GM21825 (cell line): ENCODE data around the gene MICU1.
"Not testable (repeated sequence)": the region's sequence is repeated elsewhere in the genome, so short reads cannot be mapped to it uniquely, and the experiment has no call there.

Source experiments
- ATAC-seq: cut with Tn5 transposase; IDR thresholded peaks from one replicate; pipeline ENCODE4 v1.9.1; 2021; ENCODE audit warnings: mild to moderate bottlenecking, moderate library complexity; ENCODE audit not compliant: unreplicated experiment

Gene MICU1

DNA sequence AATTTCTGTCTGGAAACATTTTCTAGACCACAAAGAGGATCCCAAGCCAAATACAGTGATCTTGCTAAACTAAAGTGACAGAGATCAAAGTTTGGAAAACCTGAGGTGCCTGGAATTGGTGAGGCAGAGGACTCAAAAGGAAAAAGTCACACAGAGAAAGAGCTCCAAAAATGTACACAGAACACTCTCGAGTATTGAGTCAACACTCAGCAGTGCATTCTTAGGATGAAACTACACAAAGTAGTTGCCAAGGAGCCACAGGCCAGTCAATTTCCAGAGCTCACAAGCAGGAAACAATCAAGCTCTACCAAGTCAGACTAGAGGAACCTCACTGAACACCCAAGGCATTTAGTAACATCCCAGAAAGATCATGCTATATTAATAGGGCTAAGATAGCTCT is 61.3 kb downstream of the MICU1 start:
- no peak for ATAC-seq

DNA sequence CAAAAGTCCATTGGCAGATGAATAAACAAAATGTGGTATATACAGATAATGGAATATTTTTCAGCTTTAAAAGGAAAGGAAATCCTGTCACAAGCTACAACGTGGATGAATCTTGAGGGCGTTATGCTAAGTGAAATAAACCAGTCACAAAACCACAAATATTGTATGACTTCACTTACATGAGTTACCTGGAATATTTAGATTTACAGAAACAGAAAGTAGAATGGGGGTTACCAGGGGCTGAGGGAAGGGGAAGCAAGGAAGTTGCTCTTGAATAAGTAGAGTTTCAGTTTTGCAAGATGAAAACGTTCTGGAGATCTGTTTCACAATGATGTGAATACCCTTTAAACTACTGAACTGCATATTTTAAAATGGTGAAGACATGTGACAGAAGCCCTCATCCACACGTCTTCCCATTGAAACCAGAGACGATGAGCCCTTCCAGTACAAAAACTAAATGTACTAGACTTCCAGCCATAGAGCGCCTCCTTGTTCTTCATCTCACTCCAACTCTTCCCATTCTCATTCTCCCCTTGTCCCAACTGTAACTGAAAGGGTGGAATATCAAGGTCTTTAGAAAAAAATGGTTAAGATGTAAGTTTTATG is 62.4 kb downstream of the MICU1 start:
- ATAC-seq = peak; percentile 72

DNA sequence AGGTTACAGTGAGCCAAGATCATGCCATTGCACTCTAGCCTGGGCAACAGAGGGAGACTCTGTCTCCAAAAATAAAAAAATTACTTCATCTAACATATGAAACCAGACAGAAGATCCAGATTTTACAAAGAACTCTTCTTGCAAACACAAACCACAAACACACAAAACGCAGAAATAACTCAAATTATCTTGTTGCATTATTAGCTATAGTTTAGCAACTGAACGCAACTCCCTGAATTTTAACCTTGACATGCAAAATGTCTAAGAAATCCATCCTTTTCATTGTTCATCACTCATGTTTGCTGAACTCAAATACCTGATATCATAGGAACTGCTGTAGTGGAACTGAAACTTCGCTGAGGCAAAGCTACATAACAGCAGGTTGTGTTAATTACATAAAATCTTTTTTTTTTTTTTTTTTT is 64.1 kb downstream of the MICU1 start:
- peak; percentile 54 for ATAC-seq

DNA sequence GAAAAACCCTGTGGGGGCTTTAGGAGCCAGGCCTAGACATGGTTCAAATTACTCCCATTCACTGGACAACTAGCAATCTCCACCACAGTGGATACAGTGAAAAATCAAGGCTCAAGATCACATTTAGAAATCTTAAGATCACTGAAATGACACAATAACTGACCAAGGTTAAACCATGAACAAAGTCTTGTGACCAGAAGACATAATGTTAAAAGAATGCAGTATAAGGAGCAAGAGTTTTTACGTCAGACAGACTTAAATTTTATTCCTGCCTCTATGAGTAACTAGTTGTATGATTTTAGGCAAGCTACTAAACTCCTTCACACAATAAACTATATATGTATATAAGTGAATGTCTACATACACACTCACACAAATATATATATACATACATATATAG is 68.5 kb downstream of the MICU1 start:
- ATAC-seq = no peak

DNA sequence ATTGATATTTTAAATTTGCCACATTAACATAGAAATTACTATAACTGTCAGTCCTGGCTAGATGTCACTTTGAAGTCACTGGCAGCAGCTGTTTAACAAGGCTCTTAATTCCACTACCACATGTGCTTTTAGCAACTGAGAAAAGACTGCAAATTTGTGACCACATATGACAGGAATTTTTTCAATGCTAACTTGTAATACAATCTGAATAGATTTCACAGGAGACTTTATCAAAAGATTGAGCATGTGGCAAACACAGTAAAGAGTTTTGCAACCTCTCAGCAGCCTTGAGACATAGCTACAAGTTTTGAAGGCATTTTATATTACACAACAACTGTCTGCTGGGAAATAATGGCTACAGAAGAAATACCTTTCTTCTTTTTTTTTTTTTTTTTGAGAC is 73.0 kb downstream of the MICU1 start:
- no peak for ATAC-seq

DNA sequence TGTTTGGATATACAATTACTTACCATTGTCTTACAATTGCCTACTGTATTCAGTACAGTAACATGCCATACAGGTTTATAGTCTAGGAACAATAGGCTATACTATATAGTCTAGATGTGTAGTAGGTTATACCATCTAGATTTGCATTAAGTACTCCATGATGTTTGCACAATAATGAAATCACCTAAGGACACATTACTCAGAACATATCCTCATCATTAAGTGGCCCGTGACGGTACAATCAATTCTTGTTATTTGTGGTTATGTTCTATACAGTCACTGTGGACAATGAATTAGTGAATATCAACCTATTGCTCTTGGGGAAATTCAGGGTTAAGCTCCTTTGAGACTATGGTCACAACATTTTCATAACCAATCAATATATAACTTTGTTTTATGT is 75.6 kb downstream of the MICU1 start:
- no peak for ATAC-seq

DNA sequence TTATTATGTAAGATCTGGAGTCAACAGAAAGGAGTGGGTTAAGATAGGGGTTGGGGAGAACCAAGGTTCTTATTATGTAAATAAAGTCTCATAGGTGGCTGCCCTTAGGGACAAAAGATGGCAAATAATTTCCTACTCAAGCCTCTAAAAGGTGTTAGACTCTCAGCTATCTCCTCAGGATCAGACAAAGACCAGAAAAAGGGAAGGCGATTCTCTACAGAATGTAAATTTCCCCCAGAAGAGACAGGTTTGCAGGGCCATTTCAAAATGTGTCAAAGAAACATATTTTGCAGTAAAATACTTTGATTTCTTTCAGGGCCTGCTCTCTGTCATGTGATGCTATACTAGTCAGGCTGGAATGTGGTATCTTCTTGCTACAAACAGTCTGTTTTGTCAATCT is 80.3 kb downstream of the MICU1 start:
- no peak for ATAC-seq

DNA sequence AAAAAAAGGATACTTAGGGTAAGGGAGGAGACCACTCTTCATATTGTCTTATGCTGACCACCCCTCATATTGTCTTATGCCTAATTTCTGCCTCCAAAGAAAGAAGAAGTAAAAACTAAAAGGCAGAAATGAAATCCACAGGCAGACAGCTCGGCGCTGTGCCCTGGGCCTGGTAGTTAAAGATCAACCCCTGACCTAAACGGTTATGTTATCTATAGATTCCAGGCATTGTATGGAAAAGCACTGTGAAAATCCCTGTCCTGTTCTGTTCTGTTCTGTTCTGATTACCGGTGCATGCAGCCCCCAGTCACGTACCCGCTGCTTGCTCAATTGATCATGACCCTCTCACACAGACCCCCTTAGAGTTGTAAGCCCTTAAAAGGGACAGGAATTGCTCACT is 82.0 kb downstream of the MICU1 start:
- ATAC-seq = not testable (repeated sequence)

DNA sequence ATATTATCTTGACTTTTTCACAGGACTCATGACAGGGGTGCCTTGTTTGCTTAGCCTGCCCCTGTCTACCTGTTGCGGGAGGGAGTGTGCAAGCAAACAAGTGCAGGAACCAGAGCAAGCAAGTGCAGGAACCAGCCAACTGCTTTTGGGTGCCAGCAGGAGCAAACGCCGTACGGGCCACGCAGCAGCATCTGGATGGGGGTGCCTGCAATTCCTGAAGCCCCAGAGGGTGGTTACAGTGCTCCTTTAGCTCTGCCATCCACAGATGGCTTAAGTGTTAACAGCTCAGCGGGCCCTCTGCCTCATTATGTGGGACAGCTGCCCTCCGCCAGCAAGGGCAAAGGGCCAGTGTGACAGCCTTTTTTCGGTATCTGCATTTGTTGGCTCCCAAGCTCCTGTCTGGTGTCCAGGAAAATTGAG is 83.5 kb downstream of the MICU1 start:
- no peak for ATAC-seq

DNA sequence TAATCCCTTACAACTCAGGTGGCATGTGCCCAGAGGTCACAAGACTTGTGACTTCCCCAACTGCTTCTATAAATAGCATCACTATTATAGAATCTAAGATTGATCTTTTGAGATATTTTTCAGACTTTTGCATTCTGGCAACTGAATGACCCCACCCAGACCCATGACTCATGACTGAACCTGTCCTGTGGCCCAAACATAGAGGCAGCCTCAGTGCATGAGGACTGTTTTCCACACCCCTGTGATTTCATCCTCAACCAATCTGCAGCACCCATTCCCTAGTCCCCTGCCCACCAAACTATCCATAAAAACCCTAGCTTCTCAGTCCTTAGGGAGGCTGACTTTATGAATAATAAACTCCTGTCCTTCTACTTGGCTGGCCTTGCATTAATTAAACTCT is 84.5 kb downstream of the MICU1 start:
- no peak for ATAC-seq

DNA sequence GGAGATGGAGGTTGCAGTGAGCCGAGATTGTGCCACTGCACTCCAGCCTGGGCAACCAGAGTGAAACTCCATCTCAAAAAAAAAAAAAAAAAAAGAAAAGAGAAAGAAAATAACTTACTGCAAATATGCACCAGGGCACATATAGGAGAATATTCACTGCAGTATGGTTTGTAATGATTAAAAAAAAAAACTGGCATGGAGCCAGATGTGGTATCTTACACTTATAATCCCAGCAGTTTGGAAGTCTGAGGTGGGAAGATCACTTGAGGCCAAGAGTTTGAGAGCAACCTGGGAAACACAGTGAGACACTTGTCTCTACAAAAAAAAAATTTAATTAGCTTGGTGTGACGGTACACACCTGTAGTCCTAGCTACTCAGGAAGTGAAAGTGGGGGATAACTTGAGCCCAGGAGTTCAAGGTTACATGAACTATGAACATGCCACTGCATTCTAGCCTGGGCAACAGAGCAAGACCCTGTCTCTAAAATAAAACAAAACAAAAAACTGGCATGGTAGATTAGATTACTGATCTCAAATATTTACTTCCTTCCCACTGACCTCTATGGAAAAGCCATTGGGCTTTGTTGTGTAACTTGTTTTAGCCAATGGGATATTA is 85.6 kb downstream of the MICU1 start:
- ATAC-seq = no peak

DNA sequence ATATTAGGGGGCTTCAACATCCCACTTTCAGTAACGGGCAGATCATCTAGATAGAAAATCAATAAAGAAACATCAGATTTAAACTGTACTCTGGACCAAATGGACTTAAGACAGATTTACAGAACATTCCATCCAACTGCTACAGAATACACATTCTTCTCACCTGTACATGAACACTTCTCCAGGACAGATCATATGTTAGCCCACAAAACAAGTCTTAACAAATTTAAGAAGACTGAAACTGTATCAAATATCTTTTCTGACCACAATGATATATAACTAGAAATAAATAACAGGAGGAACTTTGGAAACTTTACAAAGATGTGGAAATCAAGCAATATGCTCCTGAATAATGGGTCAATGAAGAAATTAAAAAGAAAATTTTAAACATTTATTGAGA is 86.7 kb downstream of the MICU1 start:
- no peak for ATAC-seq

DNA sequence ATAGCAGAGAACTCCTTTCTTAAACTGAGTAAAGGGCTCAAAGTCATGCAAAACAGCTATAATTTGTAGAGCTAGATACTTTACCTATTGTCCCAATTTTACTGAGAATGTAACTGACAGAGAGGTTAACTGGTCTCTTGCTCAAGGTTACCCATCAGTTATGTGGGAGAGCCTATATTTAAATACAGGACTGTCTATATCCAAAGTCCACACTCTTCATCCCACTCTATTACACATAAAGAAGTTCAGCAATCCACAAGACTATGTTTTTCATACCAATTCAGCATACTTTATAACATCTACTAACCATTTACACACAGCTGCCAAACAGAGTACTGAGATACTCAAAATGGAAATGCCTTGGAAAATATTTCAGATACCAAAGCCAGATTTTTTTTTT is 100.2 kb downstream of the MICU1 start:
- ATAC-seq = no peak

DNA sequence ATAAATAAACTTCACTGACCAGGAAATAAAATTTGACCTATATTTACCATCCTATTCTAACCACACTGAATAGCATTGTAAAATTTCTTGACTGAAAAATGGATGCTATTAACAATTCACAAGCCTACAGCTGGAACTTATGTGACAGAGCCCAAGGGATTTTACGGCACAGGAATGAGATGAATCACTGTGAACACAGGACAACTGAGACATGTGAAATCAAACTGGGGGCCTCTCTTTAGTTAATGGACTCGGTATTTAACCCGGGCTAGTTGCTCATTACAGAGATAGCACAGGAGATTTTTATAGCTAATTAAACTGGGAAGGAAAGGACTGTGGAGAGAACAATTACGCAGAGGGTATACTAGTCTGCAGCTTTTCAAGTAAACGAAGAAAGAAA is 100.6 kb downstream of the MICU1 start:
- no peak for ATAC-seq

DNA sequence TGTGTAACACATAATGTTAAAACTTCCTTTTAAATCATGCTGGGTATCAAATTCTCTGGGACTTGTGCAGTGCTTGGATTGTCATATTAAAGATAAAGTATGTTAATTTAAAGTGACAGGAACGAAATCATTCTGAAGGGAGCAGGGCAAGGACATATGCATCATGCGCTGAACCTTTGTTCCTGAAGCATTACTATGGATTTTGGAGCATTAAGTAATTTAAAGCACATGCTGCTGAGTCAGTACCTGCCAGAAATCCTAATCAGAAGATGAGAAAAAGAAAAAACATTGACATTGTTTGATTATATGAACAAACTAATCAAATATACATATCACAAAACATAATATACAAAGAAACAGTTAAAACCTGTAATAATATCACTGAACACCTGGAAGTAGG is 101.4 kb downstream of the MICU1 start:
- no peak for ATAC-seq

DNA sequence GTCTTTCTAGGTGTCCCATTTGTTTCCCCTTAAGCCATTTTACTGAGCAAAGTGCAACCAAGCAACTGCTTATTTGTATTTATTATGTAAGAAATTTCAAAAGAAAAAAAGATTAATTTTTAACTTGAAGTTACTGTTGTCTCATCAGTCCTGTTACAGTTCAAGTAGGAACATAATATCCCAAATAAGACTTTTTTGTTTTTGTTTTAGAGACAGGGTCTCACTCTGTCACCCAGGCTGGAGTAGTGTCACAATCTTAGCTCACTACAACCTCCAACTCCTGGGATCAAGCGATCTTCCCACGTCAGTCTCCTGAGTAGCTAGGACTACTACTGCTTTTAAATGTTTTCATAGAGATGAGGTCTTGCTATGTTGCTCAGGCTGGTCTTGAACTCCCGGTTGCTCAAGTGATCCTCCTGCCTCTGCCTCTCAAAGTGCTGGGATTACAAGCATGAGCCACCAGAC is 101.9 kb downstream of the MICU1 start:
- no peak for ATAC-seq

DNA sequence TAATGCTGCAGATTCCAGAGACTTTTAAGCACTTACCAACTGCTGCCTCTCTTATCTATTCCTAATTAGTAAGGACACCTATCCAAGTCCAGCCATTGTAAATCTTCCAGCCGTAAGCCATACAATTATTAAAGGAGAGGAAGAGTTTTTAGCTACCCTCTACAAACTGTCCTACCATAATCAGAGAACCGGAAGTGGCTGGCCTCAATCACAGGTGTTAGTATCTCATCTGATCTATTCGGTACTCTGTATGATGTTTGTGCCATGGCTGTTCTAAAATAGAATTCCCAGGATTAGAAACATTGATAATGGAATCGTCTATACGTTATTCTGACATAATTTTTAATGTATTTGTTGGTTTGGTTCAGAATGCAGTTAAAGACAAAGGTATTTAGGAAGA is 102.8 kb downstream of the MICU1 start:
- ATAC-seq = no peak

DNA sequence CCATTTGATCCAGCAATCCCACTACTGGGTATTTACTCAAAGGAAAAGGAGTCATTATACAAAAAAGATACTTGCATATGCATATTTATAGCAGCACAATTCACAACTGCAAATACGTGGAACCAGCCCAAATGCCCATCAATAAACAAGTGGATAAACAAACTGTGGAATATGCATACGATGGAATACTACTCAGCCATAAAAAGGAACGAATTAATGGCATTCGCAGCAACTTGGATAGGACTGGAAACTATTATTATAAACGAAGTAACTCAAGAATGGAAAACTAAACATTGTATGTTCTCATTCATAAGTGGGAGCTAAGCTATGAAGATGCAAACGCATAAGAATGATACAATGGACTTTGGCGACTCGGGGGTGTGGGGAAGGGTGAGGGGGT is 108.6 kb downstream of the MICU1 start:
- no peak for ATAC-seq

DNA sequence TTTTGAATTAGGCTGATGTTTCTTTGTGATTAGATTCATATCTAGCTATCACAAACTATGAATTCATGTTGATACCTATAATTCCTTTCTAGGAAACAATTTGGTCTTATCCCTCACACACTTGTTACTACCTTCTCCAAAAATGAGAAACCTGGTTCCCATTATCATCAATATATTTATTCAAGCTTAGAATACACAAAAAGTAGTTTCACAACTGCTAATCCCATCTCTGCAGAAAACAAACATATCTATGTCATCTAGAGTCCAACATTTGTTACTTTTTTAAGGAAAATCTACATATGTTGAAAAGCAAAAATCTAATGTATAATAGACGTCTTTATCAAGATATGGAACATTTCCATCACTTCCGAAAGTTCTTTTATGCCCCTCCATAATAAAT is 110.4 kb downstream of the MICU1 start:
- no peak for ATAC-seq

DNA sequence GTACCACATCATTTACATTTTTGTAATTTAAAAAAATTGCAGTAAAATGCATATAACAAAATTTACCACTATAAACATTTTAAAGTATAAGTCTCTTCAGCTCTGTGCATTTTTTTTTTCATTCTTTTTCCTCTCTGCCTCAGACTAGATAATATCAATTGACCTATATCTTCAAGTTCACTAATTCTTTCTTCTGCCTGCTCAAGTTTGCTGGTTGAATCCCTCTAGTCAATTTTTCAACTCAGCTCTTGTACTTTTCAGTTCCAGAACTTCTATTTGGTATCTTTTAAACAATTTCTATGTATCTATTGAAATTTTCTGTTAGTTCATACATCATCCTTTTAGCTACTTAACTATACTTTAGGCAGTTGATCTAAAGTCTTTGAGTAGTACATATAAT is 112.0 kb downstream of the MICU1 start:
- ATAC-seq = no peak

DNA sequence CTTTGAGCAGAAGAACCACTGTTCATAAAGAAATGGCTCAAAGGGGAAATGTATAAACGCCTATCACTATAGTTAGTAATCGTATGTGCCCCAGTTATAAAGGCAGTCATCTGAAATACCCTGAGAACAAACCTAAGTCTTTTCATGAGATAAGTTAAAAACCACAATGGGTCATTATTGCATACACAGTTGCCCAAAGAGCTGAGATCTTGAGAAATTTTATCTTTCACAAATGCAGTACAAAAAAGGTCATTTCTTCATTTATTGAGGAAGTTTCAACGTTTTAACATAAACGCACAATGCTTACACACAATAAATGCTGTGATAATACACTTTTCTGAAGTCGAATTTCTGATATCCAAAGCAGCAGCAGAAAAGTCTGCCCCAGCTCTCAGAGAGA is 114.4 kb downstream of the MICU1 start:
- no peak for ATAC-seq

DNA sequence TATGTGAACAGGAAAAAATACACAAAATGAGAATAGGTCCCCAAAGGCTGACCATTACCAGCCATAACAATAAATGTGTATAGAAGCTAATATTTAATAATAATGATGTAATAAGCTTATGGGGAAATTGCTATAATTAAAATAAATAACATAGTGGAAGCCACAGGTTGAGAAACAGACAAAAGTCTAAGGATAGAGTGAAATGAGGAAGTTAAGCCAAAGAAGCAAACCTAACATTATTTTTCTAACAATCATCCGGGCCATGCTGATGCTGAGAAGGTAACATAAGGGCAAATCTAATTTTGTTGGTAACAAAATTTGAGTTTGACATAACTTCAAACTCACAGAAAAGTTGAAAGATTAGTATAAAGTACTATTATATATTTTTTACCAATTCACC is 115.9 kb downstream of the MICU1 start:
- ATAC-seq = no peak

DNA sequence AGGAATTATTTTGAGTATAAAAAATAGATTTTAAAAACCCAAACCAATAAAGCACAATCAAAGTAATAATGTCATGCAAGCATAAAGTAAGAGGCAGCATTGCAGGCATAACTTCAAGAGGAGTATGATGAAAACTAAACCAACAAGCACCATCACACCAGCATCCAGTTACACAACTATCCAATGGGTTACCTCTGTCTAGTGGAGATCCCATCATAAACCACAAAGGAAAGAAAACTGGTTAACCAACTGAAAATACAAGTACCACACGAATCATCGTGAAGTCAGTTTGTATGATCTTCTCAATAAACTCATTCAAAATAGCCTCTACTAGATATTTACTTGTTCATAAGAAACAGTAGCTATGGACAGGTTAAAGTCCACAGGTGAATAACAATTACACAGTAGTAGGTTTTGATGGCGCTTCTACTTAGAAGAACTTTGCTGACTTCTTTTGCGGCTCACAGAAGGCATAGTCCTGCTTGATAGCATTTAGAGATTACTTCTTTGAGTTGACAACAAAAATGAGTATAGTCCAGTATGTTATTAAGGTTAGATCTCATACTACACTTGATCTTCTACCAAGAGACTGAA is 116.6 kb downstream of the MICU1 start:
- ATAC-seq = no peak
